Progenitor cell of endocrine pancreas (in vitro differentiated cells): ENCODE measurements around the gene RASL10A. TPM values are rescaled to one million over a fixed set of nuclear protein-coding genes. Genes with fewer than 3 reads are reported as not detected.

Source experiments
- DNase-seq: peaks from one replicate; pipeline ENCODE4 v3.0.0; 2021; ENCODE audit warnings: low spot score; ENCODE audit not compliant: unreplicated experiment
- H3K27ac Mint-ChIP-seq: 2 replicates; pipeline ENCODE4 v1.8.0; 2021; ENCODE audit warnings: mild to moderate bottlenecking, moderate library complexity, mixed read lengths
- H3K27me3 Mint-ChIP-seq: 2 replicates; pipeline ENCODE4 v1.8.0; 2021; ENCODE audit warnings: mixed read lengths
- H3K36me3 Mint-ChIP-seq: 2 replicates; pipeline ENCODE4 v1.8.0; 2022; ENCODE audit warnings: mixed read lengths; ENCODE audit not compliant: insufficient read depth
- H3K4me1 Mint-ChIP-seq: 2 replicates; pipeline ENCODE4 v1.8.0; 2021; ENCODE audit warnings: low read depth, mixed read lengths
- H3K4me3 Mint-ChIP-seq: 2 replicates; pipeline ENCODE4 v1.8.0; 2021; ENCODE audit warnings: low read depth, mild to moderate bottlenecking, moderate library complexity, mixed read lengths
- H3K9me3 Mint-ChIP-seq: 2 replicates; pipeline ENCODE4 v1.8.0; 2021; ENCODE audit warnings: low read depth, mixed read lengths
- total RNA-seq: library from RNA; stranded (reverse); gene quantifications from 2 replicates; pipeline ENCODE4 v1.2.1, GENCODE V29; 2021
- TF ChIP-seq, protein P1 (sequence below): fragments of 200-600 bp; sonication (generic); IDR thresholded peaks from one replicate; pipeline ENCODE4 v1.5.0; 2021; ENCODE audit warnings: antibody characterized with exemption, mild to moderate bottlenecking; ENCODE audit not compliant: unreplicated experiment

Gene RASL10A
- total RNA-seq, 1 donor from 2014 or later, result 0.31 TPM

DNA sequence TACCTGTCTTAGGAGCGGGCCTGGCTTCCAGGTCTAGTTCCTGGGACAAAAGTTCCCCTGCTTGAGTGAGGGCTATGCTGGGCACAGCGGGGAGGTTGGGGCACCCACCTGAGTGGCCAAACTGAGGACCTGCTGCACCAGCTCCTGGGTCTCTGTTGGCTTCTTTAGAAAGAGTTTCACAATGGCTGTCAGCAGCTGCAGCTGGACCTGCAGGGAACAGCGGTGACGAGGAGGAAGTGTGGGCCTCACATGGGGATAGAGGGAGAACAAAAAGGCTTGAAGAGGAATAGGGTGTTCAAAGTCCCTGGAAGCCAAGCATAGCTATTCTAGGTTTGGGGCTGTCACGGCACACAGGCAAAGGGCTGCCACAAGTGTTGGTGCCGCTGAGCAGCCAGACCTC lies 26.7 kb upstream of the RASL10A start:
- Mint-ChIP-seq H3K4me3 (no peak overlapping the region), H3K27ac (no peak overlapping the region), H3K4me1 (peaks cover 6% of the 10 kb centered on the region), H3K36me3 (peaks cover 23% of the 10 kb centered on the region), H3K9me3 (no peaks in the 10 kb centered on the region), H3K27me3 (no peaks in the 10 kb centered on the region)
- TF ChIP-seq, protein P1, sequence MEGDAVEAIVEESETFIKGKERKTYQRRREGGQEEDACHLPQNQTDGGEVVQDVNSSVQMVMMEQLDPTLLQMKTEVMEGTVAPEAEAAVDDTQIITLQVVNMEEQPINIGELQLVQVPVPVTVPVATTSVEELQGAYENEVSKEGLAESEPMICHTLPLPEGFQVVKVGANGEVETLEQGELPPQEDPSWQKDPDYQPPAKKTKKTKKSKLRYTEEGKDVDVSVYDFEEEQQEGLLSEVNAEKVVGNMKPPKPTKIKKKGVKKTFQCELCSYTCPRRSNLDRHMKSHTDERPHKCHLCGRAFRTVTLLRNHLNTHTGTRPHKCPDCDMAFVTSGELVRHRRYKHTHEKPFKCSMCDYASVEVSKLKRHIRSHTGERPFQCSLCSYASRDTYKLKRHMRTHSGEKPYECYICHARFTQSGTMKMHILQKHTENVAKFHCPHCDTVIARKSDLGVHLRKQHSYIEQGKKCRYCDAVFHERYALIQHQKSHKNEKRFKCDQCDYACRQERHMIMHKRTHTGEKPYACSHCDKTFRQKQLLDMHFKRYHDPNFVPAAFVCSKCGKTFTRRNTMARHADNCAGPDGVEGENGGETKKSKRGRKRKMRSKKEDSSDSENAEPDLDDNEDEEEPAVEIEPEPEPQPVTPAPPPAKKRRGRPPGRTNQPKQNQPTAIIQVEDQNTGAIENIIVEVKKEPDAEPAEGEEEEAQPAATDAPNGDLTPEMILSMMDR, result no peak
- DNase-seq, result no peak

DNA sequence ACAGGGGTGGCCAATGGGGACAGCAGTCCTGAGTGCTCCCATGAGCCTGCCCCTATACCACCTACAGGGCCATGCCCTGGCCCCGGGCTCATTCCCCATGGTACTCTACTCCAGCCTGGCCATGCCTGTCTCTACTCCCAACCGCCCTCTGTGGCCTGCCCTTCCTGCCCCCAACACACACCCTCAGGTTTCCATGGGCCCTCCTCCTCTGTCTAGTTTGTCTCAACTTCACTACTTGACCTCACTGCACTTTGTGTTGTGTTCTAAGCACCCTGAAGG lies 26.3 kb upstream of the RASL10A start:
- Mint-ChIP-seq H3K9me3 (no peaks in the 10 kb centered on the region), H3K27ac (no peak overlapping the region), H3K4me1 (peaks cover 6% of the 10 kb centered on the region), H3K4me3 (no peak overlapping the region), H3K36me3 (peaks cover 25% of the 10 kb centered on the region), H3K27me3 (no peaks in the 10 kb centered on the region)
- DNase-seq, result no peak
- TF ChIP-seq, protein P1, result no peak

DNA sequence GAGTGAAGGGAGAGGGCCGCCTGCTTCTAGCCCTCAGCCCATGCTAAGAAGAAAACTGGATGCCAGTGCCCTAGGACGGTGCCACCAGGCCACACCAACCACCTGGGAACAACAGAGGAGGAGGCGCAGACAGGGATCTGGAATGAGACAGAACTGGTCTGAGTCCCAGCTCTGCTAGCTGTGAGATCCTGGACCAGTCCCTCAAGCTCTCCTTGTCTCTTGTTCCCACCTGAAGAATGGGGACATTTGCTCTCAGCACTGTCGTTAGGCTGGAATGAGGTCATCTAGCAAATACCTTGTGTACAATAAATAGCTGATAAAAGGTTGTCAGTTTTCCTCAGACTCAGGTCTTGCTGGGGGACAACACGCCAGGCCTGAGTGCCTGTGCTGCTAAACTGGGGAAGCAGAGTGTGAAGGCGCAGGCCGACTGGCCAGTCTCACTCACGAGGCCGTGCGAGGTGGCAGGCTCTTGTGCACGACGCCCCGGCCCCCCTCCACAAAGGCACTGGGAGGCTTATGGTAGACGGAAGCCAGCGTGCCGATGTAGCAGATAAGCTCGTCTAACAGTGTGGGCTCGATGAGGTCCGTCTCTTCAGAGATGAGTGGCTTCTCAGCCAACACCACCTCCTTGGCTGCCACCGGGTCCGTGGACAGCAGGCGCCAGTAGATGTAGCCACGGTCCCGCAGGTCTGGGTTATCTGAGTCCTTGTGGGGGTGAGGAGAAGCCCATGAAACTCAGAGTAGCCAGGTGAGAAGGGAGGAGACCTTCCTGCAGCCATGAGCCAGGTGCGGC lies 25.8 kb upstream of the RASL10A start:
- H3K27ac Mint-ChIP-seq, result no peak overlapping the region

DNA sequence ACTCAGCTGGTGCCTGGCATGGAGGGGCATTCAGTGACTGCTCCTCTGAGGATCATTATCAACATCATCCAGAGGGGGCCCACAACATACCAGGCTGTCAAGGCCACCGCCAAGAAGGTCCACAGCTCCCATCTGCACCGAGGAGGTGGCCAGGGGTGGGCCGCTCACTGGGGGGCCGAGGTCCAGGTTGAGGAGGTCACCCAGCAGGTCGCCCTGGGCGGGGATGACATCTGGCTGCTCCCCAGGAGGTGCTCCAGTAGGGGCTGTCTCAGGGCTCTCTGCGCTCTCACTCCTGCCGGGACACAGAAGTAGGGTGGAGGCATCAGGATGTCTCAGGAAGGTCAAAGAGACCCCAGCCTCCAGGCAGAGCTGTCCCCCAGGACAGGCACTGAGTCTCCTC lies 25.1 kb upstream of the RASL10A start:
- Mint-ChIP-seq H3K4me1 (peaks cover 6% of the 10 kb centered on the region), H3K4me3 (no peak overlapping the region), H3K27me3 (no peaks in the 10 kb centered on the region), H3K27ac (no peak overlapping the region), H3K36me3 (peaks cover 28% of the 10 kb centered on the region), H3K9me3 (no peaks in the 10 kb centered on the region)
- DNase-seq, result no peak
- TF ChIP-seq, protein P1, result no peak

More for the DNA sequence above, 25.8 kb upstream of the RASL10A start:
- Mint-ChIP-seq H3K4me3 (no peak overlapping the region), H3K4me1 (peaks cover 6% of the 10 kb centered on the region), H3K9me3 (no peaks in the 10 kb centered on the region), H3K36me3 (peaks cover 26% of the 10 kb centered on the region), H3K27me3 (no peaks in the 10 kb centered on the region)
- DNase-seq, result no peak
- TF ChIP-seq, protein P1, result no peak

DNA sequence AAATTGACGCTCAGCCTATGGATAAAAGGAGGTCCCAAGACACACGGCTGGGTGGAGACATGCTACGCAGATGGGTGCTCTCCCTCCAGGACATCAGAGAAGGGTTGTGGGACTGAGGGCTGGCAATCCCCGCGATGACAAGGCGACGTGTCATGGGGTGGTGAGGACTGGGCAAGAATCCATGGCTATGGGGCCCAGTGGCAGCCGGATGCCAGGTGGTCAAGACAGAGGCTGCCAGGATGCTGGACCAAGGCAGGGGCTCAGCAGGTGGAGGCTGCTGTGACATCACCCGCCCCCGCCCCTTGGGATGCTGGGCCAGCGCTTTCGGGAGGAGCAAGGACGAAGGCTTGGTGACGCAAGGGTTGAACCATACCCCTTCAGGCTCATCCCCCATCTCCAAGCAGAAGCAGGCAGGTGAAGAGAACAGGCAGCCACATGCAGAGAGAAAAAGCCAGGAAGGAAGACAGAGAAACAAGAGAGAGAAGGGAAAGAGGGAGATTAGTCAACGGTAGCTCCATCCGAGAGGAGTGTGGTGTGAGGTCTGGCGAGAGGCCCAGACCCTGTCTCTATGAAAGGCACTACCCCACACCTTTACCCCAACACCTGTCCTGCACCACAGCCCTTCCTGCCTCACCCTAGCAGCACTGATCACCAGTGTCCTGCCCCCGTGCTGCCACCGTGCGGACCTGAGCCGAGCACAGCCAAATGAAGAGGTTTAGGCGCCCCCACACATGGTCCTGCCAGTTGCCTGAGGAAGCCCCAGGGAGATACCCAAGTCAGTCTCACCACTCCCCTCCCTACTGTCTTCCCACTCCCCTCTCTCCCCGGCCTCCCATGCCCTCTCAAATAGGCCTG lies 24.1 kb upstream of the RASL10A start:
- Mint-ChIP-seq H3K4me3 (no peak overlapping the region), H3K36me3 (peaks cover 27% of the 10 kb centered on the region), H3K9me3 (no peaks in the 10 kb centered on the region), H3K4me1 (peaks cover 6% of the 10 kb centered on the region), H3K27ac (no peak overlapping the region), H3K27me3 (no peaks in the 10 kb centered on the region)
- TF ChIP-seq, protein P1, result no peak
- no peak for DNase-seq
